ENCODE measurements around the gene HOOK2. TPM values are rescaled to one million over a fixed set of nuclear protein-coding genes. Genes with fewer than 3 reads are reported as not detected.
A peak's percentile ranks its signal among the peaks of the same experiment; 100 is the strongest.

The HOOK2 gene
- total and polyA plus RNA-seq, 2 of the 4 experiments (the other 2 are of a cell fraction) = 7.5 to 21.6 TPM

- dilution Hi-C loops (cut with HindIII; ENCODE audit: low sequenced_read_pairs, unreplicated experiment) = no loop called here
Measured at GRCh38 chr19:12786952-12787351, 11.6 kb upstream of the HOOK2 start.

More at GRCh38 chr19:12786952-12787351, 11.6 kb upstream of the HOOK2 start:
- Histone ChIP-seq H4K5ac (ENCODE audit: low read depth, low read length) (no peak overlapping the region), H3K27me3 (ENCODE audit: control insufficient read depth, insufficient read depth, low read length) (no peaks in the 10 kb centered on the region), H3K4me3 (ENCODE audit: insufficient read depth, low read depth, low read length) (no peak overlapping the region), H3K14ac (replicated peaks; ENCODE audit: low read depth, low read length) (no peak overlapping the region), H4K8ac (ENCODE audit: low read depth in 2 of 2, low read length in 2 of 2) (no peak overlapping the region), H3K4me1 (ENCODE audit: control insufficient read depth, insufficient read depth, low read length) (peaks cover 51% of the 10 kb centered on the region), H3K79me1 (ENCODE audit: low read depth in 1 of 2, low read length in 2 of 2) (peaks cover 0 to 38% of the 10 kb centered on the region in 2 experiments; a peak in 2 of 4 replicates), H3K18ac (ENCODE audit: low read depth, low read length) (no peak overlapping the region), H2BK20ac (ENCODE audit: low read depth, low read length) (peak overlapping the region; percentile 15; the same call in 1 of the 2 replicates), H2AFZ (replicated peaks; ENCODE audit: low read length, poor library complexity) (no peak overlapping the region), H3K9me1 (ENCODE audit: insufficient read depth, low read length) (peaks cover 21% of the 10 kb centered on the region), H3K56ac (ENCODE audit: extremely low read depth, insufficient read depth, low read length) (no peak overlapping the region), H4K91ac (ENCODE audit: insufficient read depth, low read depth, low read length) (no peak overlapping the region), H2BK15ac (ENCODE audit: low read depth, low read length) (peak overlapping the region; percentile 53; the same call in 1 of the 3 replicates), H2BK120ac (ENCODE audit: low read depth, low read length) (no peak overlapping the region), H3K4me2 (ENCODE audit: low read depth, low read length) (no peak overlapping the region), H3K9ac (ENCODE audit: low read depth, low read length) (no peak overlapping the region), H3K36me3 (ENCODE audit: control insufficient read depth, insufficient read depth, low read length) (no peaks in the 10 kb centered on the region), H3K23ac (ENCODE audit: low read depth, low read length) (no peak overlapping the region), H2AK5ac (ENCODE audit: low read depth, low read length) (peak overlapping the region; percentile 13; the same call in 1 of the 2 replicates), H3K27ac (ENCODE audit: insufficient read depth, low read length) (no peak overlapping the region), H2BK5ac (ENCODE audit: low read depth, low read length, poor library complexity, severe bottlenecking) (no peak overlapping the region), H3K9me3 (ENCODE audit: control insufficient read depth, insufficient read depth, low read length) (no peaks in the 10 kb centered on the region), H4K20me1 (ENCODE audit: insufficient read depth, low read length) (peaks cover 10% of the 10 kb centered on the region), H2AK9ac (replicated peaks; ENCODE audit: low read depth, low read length, poor library complexity) (no peak overlapping the region), H3K4ac (ENCODE audit: low read depth, low read length) (no peak overlapping the region)
- in situ Hi-C loops (cut with MboI; ENCODE audit: low sequenced_read_pairs) = loop anchor here (25.0 kb wide), 1 partner anchor 1050 kb away; no protein-coding TSS in a partner anchor
- DNase-seq (no peak), ATAC-seq (ENCODE audit: low read depth) (no peak)
- no TSS peak for BruUV-seq (replicated peaks)
- POLR2A ChIA-PET (ENCODE audit: unreplicated experiment) = no interaction called here
- intact Hi-C loops (cut with micrococcal nuclease) = no loop called here
- WGBS, 2 experiments (ENCODE audit: extremely low coverage in 2 of 2, insufficient read length in 1 of 2) = no CpG with 5 or more reads among the region's 3 CpGs
- CTCF ChIA-PET = interaction anchor here (0.6 kb wide), 1 partner anchor 10 kb away, joined by 3 read pairs; no protein-coding TSS in a partner anchor
- TF ChIP-seq MAFK (IDR thresholded peaks at IDR 0.05; ENCODE audit: low read depth, low read length) (no peak), MAZ (IDR thresholded peaks at IDR 0.05; ENCODE audit: borderline replicate concordance, low read depth, low read length) (no peak), CEBPB (IDR thresholded peaks at IDR 0.05; ENCODE audit: low read depth, low read length) (no peak), NFE2L2 (IDR thresholded peaks at IDR 0.05; ENCODE audit: low read depth, low read length) (no peak), FOS (IDR thresholded peaks at IDR 0.05; ENCODE audit: low read depth, low read length) (no peak), MXI1 (IDR thresholded peaks at IDR 0.05; ENCODE audit: borderline replicate concordance, low read depth, low read length) (no peak), RAD21 (IDR thresholded peaks at IDR 0.05; ENCODE audit: low read length) (no peak), POLR2A (IDR thresholded peaks at IDR 0.05; ENCODE audit: low read depth, low read length) (no peak), SMC3 (IDR thresholded peaks at IDR 0.05; ENCODE audit: low read depth, low read length) (no peak), RCOR1 (IDR thresholded peaks at IDR 0.05; ENCODE audit: insufficient replicate concordance, low read length) (no peak)
- TF ChIP-seq, protein P1, sequence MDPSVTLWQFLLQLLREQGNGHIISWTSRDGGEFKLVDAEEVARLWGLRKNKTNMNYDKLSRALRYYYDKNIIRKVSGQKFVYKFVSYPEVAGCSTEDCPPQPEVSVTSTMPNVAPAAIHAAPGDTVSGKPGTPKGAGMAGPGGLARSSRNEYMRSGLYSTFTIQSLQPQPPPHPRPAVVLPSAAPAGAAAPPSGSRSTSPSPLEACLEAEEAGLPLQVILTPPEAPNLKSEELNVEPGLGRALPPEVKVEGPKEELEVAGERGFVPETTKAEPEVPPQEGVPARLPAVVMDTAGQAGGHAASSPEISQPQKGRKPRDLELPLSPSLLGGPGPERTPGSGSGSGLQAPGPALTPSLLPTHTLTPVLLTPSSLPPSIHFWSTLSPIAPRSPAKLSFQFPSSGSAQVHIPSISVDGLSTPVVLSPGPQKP (IDR thresholded peaks at IDR 0.05; ENCODE audit: borderline replicate concordance, low read depth, low read length) = no peak
